Astrocyte (in vitro differentiated cells and primary cell): ENCODE measurements around the gene MPC2. TPM values are rescaled to one million over a fixed set of nuclear protein-coding genes. Genes with fewer than 3 reads are reported as not detected.

Experiments used
- DNase-seq: peaks from one replicate; pipeline ENCODE4 v3.0.0-alpha.2; 2010; ENCODE audit warnings: low read depth
- FAIRE-seq: peaks from 2 replicates; lab custom pipeline; 2011; peaks lifted over from hg19 to GRCh38; lab: Jason Lieb, UNC
- H2AFZ ChIP-seq: 2 replicates; pipeline ENCODE4 v1.6.0; 2012; ENCODE audit warnings: low read depth, low read length, inconsistent platforms
- H3K27ac ChIP-seq: 2 replicates; pipeline ENCODE4 v1.5.1; 2011; ENCODE audit warnings: low read depth, low read length, inconsistent platforms
- H3K27me3 ChIP-seq: 2 replicates; pipeline ENCODE4 v1.6.0; 2011; ENCODE audit warnings: low read length, inconsistent platforms; ENCODE audit not compliant: insufficient read depth
- H3K36me3 ChIP-seq: 2 replicates; pipeline ENCODE4 v1.5.1; 2011; ENCODE audit warnings: low read length, inconsistent platforms; ENCODE audit not compliant: insufficient read depth
- H3K4me1 ChIP-seq: 2 replicates; pipeline ENCODE4 v1.5.1; 2011; ENCODE audit warnings: low read length, inconsistent platforms; ENCODE audit not compliant: insufficient read depth
- H3K4me2 ChIP-seq: 2 replicates; pipeline ENCODE4 v1.6.0; 2012; ENCODE audit warnings: low read length, inconsistent platforms
- H3K4me3 ChIP-seq: 2 replicates; pipeline ENCODE4 v1.5.1; 2011; ENCODE audit warnings: low read depth, mild to moderate bottlenecking, low read length, inconsistent platforms; ENCODE audit not compliant: insufficient read depth
- H3K79me2 ChIP-seq: 2 replicates; pipeline ENCODE4 v1.6.0; 2012; ENCODE audit warnings: mild to moderate bottlenecking, low read length, inconsistent platforms; ENCODE audit not compliant: insufficient read depth
- H3K9ac ChIP-seq: 2 replicates; pipeline ENCODE4 v1.6.0; 2012; ENCODE audit warnings: mild to moderate bottlenecking, low read length, inconsistent platforms
- H3K9me3 ChIP-seq: 2 replicates; pipeline ENCODE4 v1.5.1; 2012; ENCODE audit warnings: low read depth, mild to moderate bottlenecking, low read length, inconsistent platforms; ENCODE audit not compliant: insufficient read depth
- H4K20me1 ChIP-seq: 2 replicates; pipeline ENCODE4 v1.6.0; 2012; ENCODE audit warnings: low read length, inconsistent platforms; ENCODE audit not compliant: insufficient read depth
- H3K27ac Mint-ChIP-seq: one replicate; pipeline ENCODE4 v1.8.0; 2021; ENCODE audit warnings: mild to moderate bottlenecking, mixed read lengths; ENCODE audit not compliant: unreplicated experiment
- H3K27me3 Mint-ChIP-seq: one replicate; pipeline ENCODE4 v1.8.0; 2021; ENCODE audit warnings: low read depth, mixed read lengths; ENCODE audit not compliant: unreplicated experiment
- H3K36me3 Mint-ChIP-seq: one replicate; pipeline ENCODE4 v1.8.0; 2021; ENCODE audit warnings: low read depth, mixed read lengths; ENCODE audit not compliant: unreplicated experiment
- H3K4me1 Mint-ChIP-seq: one replicate; pipeline ENCODE4 v1.8.0; 2021; ENCODE audit warnings: low read depth, mixed read lengths; ENCODE audit not compliant: unreplicated experiment
- H3K4me3 Mint-ChIP-seq: one replicate; pipeline ENCODE4 v1.8.0; 2021; ENCODE audit warnings: mild to moderate bottlenecking, moderate library complexity, mixed read lengths; ENCODE audit not compliant: unreplicated experiment
- H3K9me3 Mint-ChIP-seq: one replicate; pipeline ENCODE4 v1.8.0; 2021; ENCODE audit warnings: mild to moderate bottlenecking, mixed read lengths; ENCODE audit not compliant: unreplicated experiment
- EZH2 ChIP-seq: IDR thresholded peaks from 2 replicates; pipeline ENCODE4 v1.6.1; 2012; ENCODE audit warnings: mild to moderate bottlenecking, low read length, inconsistent platforms; ENCODE audit not compliant: insufficient read depth
- total RNA-seq: library from RNA; stranded (reverse); gene quantifications from 2 replicates; pipeline ENCODE4 v1.2.1, GENCODE V29; 2021
- TF ChIP-seq, protein P1 (sequence below): IDR thresholded peaks from 2 replicates; pipeline ENCODE4 v1.5.1; 2011; ENCODE audit warnings: low read depth, mild to moderate bottlenecking, inconsistent platforms, low read length, moderate library complexity; ENCODE audit not compliant: insufficient read depth

Gene MPC2
- total RNA-seq, 1 donor from 2014 or later, result 62.3 TPM

DNA sequence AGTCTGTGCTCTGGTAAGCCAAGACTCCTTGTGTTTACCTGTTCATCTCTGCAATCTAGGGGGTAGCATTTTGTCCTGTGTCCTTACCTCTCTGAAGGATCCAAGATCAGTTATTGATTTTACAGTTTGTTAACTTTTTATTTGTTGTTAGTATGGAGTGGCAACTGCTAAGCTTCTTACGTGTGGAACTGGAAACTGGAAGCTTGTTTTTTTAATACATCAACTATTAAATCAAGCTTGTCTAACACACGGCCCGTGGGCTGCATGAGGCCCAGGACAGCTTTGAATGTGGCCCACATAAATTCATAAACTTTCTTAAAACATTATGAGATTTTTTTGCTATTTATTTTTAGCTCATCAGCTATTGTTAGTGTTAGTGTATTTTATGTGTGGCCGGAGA, 29.2 kb upstream of the MPC2 start:
- Mint-ChIP-seq H3K27me3 (no peaks in the 10 kb centered on the region), H3K4me3 (no peak overlapping the region), H3K9me3 (peaks cover 2% of the 10 kb centered on the region), H3K36me3 (peaks cover 13% of the 10 kb centered on the region), H3K4me1 (peaks cover 11% of the 10 kb centered on the region), H3K27ac (no peak overlapping the region)
- H3K79me2 ChIP-seq, result peaks cover 46% of the 10 kb centered on the region
- no peak overlapping the region for H3K9ac ChIP-seq
- H3K9me3 ChIP-seq, result no peaks in the 10 kb centered on the region
- H3K4me3 ChIP-seq, result no peak overlapping the region
- TF ChIP-seq, protein P1, sequence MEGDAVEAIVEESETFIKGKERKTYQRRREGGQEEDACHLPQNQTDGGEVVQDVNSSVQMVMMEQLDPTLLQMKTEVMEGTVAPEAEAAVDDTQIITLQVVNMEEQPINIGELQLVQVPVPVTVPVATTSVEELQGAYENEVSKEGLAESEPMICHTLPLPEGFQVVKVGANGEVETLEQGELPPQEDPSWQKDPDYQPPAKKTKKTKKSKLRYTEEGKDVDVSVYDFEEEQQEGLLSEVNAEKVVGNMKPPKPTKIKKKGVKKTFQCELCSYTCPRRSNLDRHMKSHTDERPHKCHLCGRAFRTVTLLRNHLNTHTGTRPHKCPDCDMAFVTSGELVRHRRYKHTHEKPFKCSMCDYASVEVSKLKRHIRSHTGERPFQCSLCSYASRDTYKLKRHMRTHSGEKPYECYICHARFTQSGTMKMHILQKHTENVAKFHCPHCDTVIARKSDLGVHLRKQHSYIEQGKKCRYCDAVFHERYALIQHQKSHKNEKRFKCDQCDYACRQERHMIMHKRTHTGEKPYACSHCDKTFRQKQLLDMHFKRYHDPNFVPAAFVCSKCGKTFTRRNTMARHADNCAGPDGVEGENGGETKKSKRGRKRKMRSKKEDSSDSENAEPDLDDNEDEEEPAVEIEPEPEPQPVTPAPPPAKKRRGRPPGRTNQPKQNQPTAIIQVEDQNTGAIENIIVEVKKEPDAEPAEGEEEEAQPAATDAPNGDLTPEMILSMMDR, result no peak
- TF ChIP-seq EZH2, result no peak
- DNase-seq (no peak), FAIRE-seq (no peak)
- H4K20me1 ChIP-seq, result peaks cover 29% of the 10 kb centered on the region
- no peaks in the 10 kb centered on the region for H3K27me3 ChIP-seq
- H2AFZ ChIP-seq, result no peak overlapping the region
- H3K27ac ChIP-seq, result no peak overlapping the region
- no peaks in the 10 kb centered on the region for H3K4me1 ChIP-seq
- peaks cover 2% of the 10 kb centered on the region for H3K36me3 ChIP-seq
- H3K4me2 ChIP-seq, result no peak overlapping the region

DNA sequence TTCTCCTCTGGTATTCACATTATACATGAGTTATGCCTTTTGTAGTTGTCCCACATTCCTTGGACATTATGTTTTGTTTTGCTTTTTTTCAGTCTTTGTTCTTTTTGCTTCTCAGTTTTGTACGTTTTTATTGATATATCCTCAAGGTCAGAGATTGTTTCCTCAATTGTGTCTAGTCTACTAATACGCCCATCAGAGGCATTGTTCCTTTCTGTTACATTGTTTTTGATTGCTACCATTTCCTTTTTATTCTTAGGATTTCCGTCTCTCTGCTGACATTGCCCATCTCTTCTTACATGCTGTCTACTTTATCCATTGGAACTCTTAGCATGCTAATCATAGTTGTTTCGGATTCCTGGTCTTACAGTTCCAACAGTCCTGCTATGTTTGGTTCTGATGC, 27.8 kb upstream of the MPC2 start:
- Histone ChIP-seq H3K4me1 (no peaks in the 10 kb centered on the region), H4K20me1 (peaks cover 29% of the 10 kb centered on the region), H3K27ac (no peak overlapping the region), H3K27me3 (no peaks in the 10 kb centered on the region), H3K4me3 (no peak overlapping the region), H3K79me2 (peaks cover 51% of the 10 kb centered on the region), H3K36me3 (peaks cover 2% of the 10 kb centered on the region), H2AFZ (no peak overlapping the region), H3K9ac (no peak overlapping the region), H3K4me2 (no peak overlapping the region), H3K9me3 (no peaks in the 10 kb centered on the region)
- FAIRE-seq, result no peak
- TF ChIP-seq, protein P1, result no peak
- no peak for TF ChIP-seq EZH2
- H3K9me3 Mint-ChIP-seq, result peaks cover 2% of the 10 kb centered on the region
- H3K4me1 Mint-ChIP-seq, result peaks cover 11% of the 10 kb centered on the region
- peaks cover 13% of the 10 kb centered on the region for H3K36me3 Mint-ChIP-seq
- DNase-seq, result no peak
- no peak overlapping the region for H3K4me3 Mint-ChIP-seq
- no peaks in the 10 kb centered on the region for H3K27me3 Mint-ChIP-seq
- H3K27ac Mint-ChIP-seq, result no peak overlapping the region

GRCh38 chr1:167957710-167958109, 20.8 kb upstream of the MPC2 start:
- H3K4me3 ChIP-seq, result no peak overlapping the region
- H3K27ac ChIP-seq, result no peak overlapping the region
- no peaks in the 10 kb centered on the region for H3K9me3 ChIP-seq
- H3K36me3 Mint-ChIP-seq, result peaks cover 15% of the 10 kb centered on the region
- H4K20me1 ChIP-seq, result peaks cover 23% of the 10 kb centered on the region
- TF ChIP-seq, protein P1, result no peak
- TF ChIP-seq EZH2, result no peak
- no peak overlapping the region for H3K27ac Mint-ChIP-seq
- FAIRE-seq (no peak), DNase-seq (no peak)
- no peak overlapping the region for H3K9ac ChIP-seq
- H3K4me1 Mint-ChIP-seq, result peaks cover 8% of the 10 kb centered on the region
- no peak overlapping the region for H3K4me2 ChIP-seq
- no peak overlapping the region for H2AFZ ChIP-seq
- H3K9me3 Mint-ChIP-seq, result peaks cover 2% of the 10 kb centered on the region
- no peak overlapping the region for H3K4me3 Mint-ChIP-seq
- no peaks in the 10 kb centered on the region for H3K4me1 ChIP-seq
- peaks cover 2% of the 10 kb centered on the region for H3K36me3 ChIP-seq
- H3K79me2 ChIP-seq, result peaks cover 61% of the 10 kb centered on the region
- no peaks in the 10 kb centered on the region for H3K27me3 ChIP-seq
- H3K27me3 Mint-ChIP-seq, result no peaks in the 10 kb centered on the region
